ENCODE results near the gene MPP1.

Gene MPP1

GRCh38 chrX:154805696-154806091, 409 bp upstream of the MPP1 start:
- TF ChIP-seq CTBP1 (IDR thresholded peaks at IDR 0.05; ENCODE audit: borderline replicate concordance) (no peak), NFRKB (IDR thresholded peaks at IDR 0.05) (no peak), FOXK2 (IDR thresholded peaks at IDR 0.05) (no peak), TARDBP (IDR thresholded peaks at IDR 0.05) (no peak), BHLHE40 (IDR thresholded peaks at IDR 0.05; ENCODE audit: borderline replicate concordance) (no peak)
- TF ChIP-seq, protein P1, sequence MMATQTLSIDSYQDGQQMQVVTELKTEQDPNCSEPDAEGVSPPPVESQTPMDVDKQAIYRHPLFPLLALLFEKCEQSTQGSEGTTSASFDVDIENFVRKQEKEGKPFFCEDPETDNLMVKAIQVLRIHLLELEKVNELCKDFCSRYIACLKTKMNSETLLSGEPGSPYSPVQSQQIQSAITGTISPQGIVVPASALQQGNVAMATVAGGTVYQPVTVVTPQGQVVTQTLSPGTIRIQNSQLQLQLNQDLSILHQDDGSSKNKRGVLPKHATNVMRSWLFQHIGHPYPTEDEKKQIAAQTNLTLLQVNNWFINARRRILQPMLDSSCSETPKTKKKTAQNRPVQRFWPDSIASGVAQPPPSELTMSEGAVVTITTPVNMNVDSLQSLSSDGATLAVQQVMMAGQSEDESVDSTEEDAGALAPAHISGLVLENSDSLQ (IDR thresholded peaks at IDR 0.05) = no peak
- POLR2A ChIA-PET = interaction anchor here (0.6 to 1.3 kb wide), 3 partner anchors 9 to 43 kb away, joined by 3 to 7 read pairs (median 3); partner anchors contain the start of gene DKC1
- no peak for DNase-seq (ENCODE audit: extremely low spot score)
- CTCF ChIA-PET = no interaction called here

- POLR2A ChIA-PET = interaction anchor here (0.7 to 1.3 kb wide), 2 partner anchors 31 to 42 kb away, joined by 3 to 7 read pairs; partner anchors contain the start of gene DKC1
- no peak for DNase-seq (ENCODE audit: extremely low spot score)
- TF ChIP-seq CTBP1 (IDR thresholded peaks at IDR 0.05; ENCODE audit: borderline replicate concordance) = no peak
- CTCF ChIA-PET = interaction anchor here (0.6 kb wide), 1 partner anchor 54 kb away, joined by 3 read pairs; no protein-coding TSS in a partner anchor
Measured at GRCh38 chrX:154804261-154804956, 876 bp downstream of the MPP1 start.

DNA sequence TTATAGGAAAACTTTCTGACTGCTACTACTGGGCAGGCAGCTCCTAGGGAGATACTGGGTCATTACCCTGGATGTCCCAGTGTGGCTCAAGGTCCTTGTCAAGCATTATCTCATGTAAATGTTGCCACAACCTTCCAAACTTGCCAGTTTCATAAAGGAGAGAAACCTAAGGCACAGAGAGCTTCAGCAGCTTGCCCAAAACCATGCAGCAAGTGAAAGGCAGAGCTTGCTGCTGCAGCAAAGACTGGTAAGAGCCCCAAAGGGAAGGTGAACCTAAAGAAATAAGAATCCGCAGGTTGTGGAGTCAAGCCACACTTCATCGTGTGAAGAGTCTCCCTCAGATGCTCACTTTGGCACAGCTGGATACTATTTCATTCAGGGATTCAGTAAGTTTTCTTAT, 2.3 kb downstream of the MPP1 start:
- ChIA-PET POLR2A (interaction anchor here (0.6 kb wide), 1 partner anchor 40 kb away, joined by 3 read pairs; the partner anchor contains the start of gene DKC1), CTCF (no interaction called here)
- DNase-seq (ENCODE audit: extremely low spot score) = no peak
- TF ChIP-seq L3MBTL2 (conservative IDR thresholded peaks at IDR 0.05) (no peak), HDGF (IDR thresholded peaks at IDR 0.05; ENCODE audit: borderline replicate concordance) (no peak), NFRKB (IDR thresholded peaks at IDR 0.05) (no peak), CTBP1 (IDR thresholded peaks at IDR 0.05; ENCODE audit: borderline replicate concordance) (no peak), ELF4 (IDR thresholded peaks at IDR 0.05) (no peak), FOXK2 (IDR thresholded peaks at IDR 0.05) (no peak), FOXA1 (IDR thresholded peaks at IDR 0.05) (no peak), LEF1 (IDR thresholded peaks at IDR 0.05; ENCODE audit: borderline replicate concordance) (no peak), BHLHE40 (IDR thresholded peaks at IDR 0.05; ENCODE audit: borderline replicate concordance) (no peak)
- TF ChIP-seq, protein P1 (IDR thresholded peaks at IDR 0.05) = no peak

DNA sequence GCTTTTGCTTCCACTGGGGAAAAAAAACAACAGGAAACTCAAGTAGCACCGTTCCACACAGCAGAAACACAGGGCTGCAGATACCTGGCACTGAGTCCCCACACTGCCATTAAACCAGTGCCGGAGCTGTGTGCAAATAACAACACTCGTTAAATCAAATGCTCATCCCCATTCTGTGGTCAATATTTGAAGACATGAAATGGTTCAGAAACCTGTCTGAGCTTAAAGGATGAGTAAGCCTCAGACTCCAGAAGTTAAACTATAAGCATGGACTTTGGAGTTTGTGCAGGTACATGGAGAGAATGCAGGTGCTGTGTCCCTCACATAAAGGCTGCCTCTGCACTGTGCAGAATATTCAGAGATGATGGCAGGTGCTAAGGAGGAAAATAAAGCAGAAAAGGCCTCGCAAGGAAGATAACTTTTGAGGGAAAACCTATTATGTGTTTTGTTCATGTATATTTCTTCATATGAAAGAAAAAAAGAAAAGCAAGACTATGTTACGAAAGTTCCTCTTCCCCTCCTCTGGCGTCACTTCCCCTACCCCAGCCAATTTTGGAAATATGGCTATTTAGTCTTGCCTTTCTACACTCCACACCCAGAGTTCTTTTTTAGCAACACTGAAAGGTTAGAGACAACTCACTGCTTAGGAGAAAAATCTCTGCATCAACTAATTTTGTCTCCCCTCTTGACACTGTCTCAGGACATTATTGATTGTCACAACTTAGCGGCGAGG, 4.6 kb downstream of the MPP1 start:
- POLR2A ChIA-PET = interaction anchor here (0.9 kb wide), 1 partner anchor 12 kb away, joined by 3 read pairs; no protein-coding TSS in a partner anchor
- no peak for DNase-seq (ENCODE audit: extremely low spot score)
- TF ChIP-seq ZNF384 (IDR thresholded peaks at IDR 0.05) (no peak), SUZ12 (IDR thresholded peaks at IDR 0.05) (no peak), FOXA1 (IDR thresholded peaks at IDR 0.05) (no peak), SP1 (IDR thresholded peaks at IDR 0.05) (no peak), LEF1 (IDR thresholded peaks at IDR 0.05; ENCODE audit: borderline replicate concordance) (no peak), HDGF (IDR thresholded peaks at IDR 0.05; ENCODE audit: borderline replicate concordance) (no peak), TARDBP (IDR thresholded peaks at IDR 0.05) (no peak), BHLHE40 (IDR thresholded peaks at IDR 0.05; ENCODE audit: borderline replicate concordance) (no peak), NFRKB (IDR thresholded peaks at IDR 0.05) (no peak), FOXM1 (IDR thresholded peaks at IDR 0.05; ENCODE audit: borderline replicate concordance) (no peak)
- TF ChIP-seq, protein P1 (IDR thresholded peaks at IDR 0.05) = no peak
- CTCF ChIA-PET = no interaction called here

- no peak for TF ChIP-seq ZNF384 (IDR thresholded peaks at IDR 0.05)
- no peak for TF ChIP-seq SUZ12 (IDR thresholded peaks at IDR 0.05)
- no peak for TF ChIP-seq FOXK2 (IDR thresholded peaks at IDR 0.05)
- no peak for TF ChIP-seq ARNT (IDR thresholded peaks at IDR 0.05)
- no peak for TF ChIP-seq L3MBTL2 (conservative IDR thresholded peaks at IDR 0.05)
- TF ChIP-seq SP1 (IDR thresholded peaks at IDR 0.05) = no peak
- TF ChIP-seq CTBP1 (IDR thresholded peaks at IDR 0.05; ENCODE audit: borderline replicate concordance) = no peak
- no peak for TF ChIP-seq ELF4 (IDR thresholded peaks at IDR 0.05)
- no peak for TF ChIP-seq NFRKB (IDR thresholded peaks at IDR 0.05)
- TF ChIP-seq TARDBP (IDR thresholded peaks at IDR 0.05) = no peak
- no peak for TF ChIP-seq HDGF (IDR thresholded peaks at IDR 0.05; ENCODE audit: borderline replicate concordance)
- TF ChIP-seq LEF1 (IDR thresholded peaks at IDR 0.05; ENCODE audit: borderline replicate concordance) = no peak
- no peak for TF ChIP-seq FOXM1 (IDR thresholded peaks at IDR 0.05; ENCODE audit: borderline replicate concordance)
- TF ChIP-seq, protein P1 (IDR thresholded peaks at IDR 0.05) = no peak
- TF ChIP-seq FOXA1 (IDR thresholded peaks at IDR 0.05) = no peak
- TF ChIP-seq BHLHE40 (IDR thresholded peaks at IDR 0.05; ENCODE audit: borderline replicate concordance) = no peak
- ChIA-PET CTCF (no interaction called here), POLR2A (interaction anchor here (0.8 to 1.5 kb wide), 3 partner anchors 13 to 36 kb away, joined by 3 read pairs; no protein-coding TSS in a partner anchor)
- DNase-seq (ENCODE audit: extremely low spot score) = no peak
Measured at GRCh38 chrX:154799556-154800348, 5.5 kb downstream of the MPP1 start.

Measured in HEK293T (cell line).